Inflammatory macrophage (primary cell): Measurements from ENCODE around the gene IFNLR1.
A peak's percentile ranks its signal among the peaks of the same experiment; 100 is the strongest.

Experiments used
- DNase-seq, 2 donors: peaks; one replicate each; pipeline ENCODE4 v3.0.0-alpha.2; 2020 to 2022

Gene IFNLR1

GRCh38 chr1:24147194-24147593 is 39.9 kb downstream of the IFNLR1 start:
- no peak for DNase-seq

GRCh38 chr1:24142546-24143534 is 44.2 kb downstream of the IFNLR1 start, which contains the start of gene IL22RA1:
Gene IL22RA1, minus strand, starts transcription at chr1:24143140. Its CDS starts 58 bp downstream, at chr1:24143082.
- no peak for DNase-seq

- DNase-seq: no peak
These were observed 45.6 kb downstream of the IFNLR1 start for GRCh38 chr1:24141311-24141997.

GRCh38 chr1:24140741-24141181 is 46.3 kb downstream of the IFNLR1 start:
- no peak for DNase-seq

GRCh38 chr1:24139841-24140425 is 47.2 kb downstream of the IFNLR1 start:
- DNase-seq: peak; percentile 48 to 84

GRCh38 chr1:24139222-24139489 is 47.9 kb downstream of the IFNLR1 start:
- DNase-seq: no peak

- peak; percentile 14 to 29 for DNase-seq
These were observed 48.4 kb downstream of the IFNLR1 start for GRCh38 chr1:24138476-24139221.

GRCh38 chr1:24136956-24137539 is 50.0 kb downstream of the IFNLR1 start:
- no peak for DNase-seq

- no peak for DNase-seq
These were observed 52.7 kb downstream of the IFNLR1 start for GRCh38 chr1:24134376-24134775.

- DNase-seq: no peak
These were observed 53.3 kb downstream of the IFNLR1 start for GRCh38 chr1:24133819-24134218.

- no peak for DNase-seq
These were observed 56.7 kb downstream of the IFNLR1 start for GRCh38 chr1:24130385-24130784.

GRCh38 chr1:24127801-24128363 is 59.2 kb downstream of the IFNLR1 start:
- DNase-seq: no peak

- no peak for DNase-seq
These were observed 59.8 kb downstream of the IFNLR1 start for GRCh38 chr1:24127134-24127800.

GRCh38 chr1:24126672-24127023 is 60.4 kb downstream of the IFNLR1 start:
- no peak for DNase-seq

GRCh38 chr1:24126018-24126671 is 60.9 kb downstream of the IFNLR1 start:
- DNase-seq: peak; percentile 52 to 83

GRCh38 chr1:24125456-24125855 is 61.6 kb downstream of the IFNLR1 start:
- DNase-seq: peak; percentile 62 to 83

- no peak for DNase-seq
These were observed 62.1 kb downstream of the IFNLR1 start for GRCh38 chr1:24124980-24125379.

GRCh38 chr1:24123611-24124010 is 63.5 kb downstream of the IFNLR1 start:
- DNase-seq: no peak

- DNase-seq: no peak
These were observed 64.3 kb downstream of the IFNLR1 start for GRCh38 chr1:24122776-24123175.

- DNase-seq: no peak
These were observed 65.7 kb downstream of the IFNLR1 start for GRCh38 chr1:24121406-24121805.

- no peak for DNase-seq
These were observed 66.1 kb downstream of the IFNLR1 start for GRCh38 chr1:24120965-24121364.
